ENCODE data around the gene SPAG17.

GRCh38 chr1:117911051-117911450 is 274.0 kb downstream of the SPAG17 start:
- TF ChIP-seq CTCF (IDR thresholded peaks at IDR 0.05; ENCODE audit: insufficient read depth, low read length, poor library complexity, severe bottlenecking) (no peak), EZH2phosphoT487 (conservative IDR thresholded peaks at IDR 0.05; ENCODE audit: low read length) (no peak)
